Measurements from ENCODE around the gene KATNAL1.

The KATNAL1 gene

GRCh38 chr13:30307194-30307970 is at the start of gene KATNAL1:
KATNAL1 (minus strand) TSS chr13:30307551; CDS start chr13:30283777, 23,774 bp downstream.
- Histone ChIP-seq H3K4me1 (ENCODE audit: control insufficient read depth, insufficient read depth, low read length) (peaks cover 17% of the 10 kb centered on the region), H3K27ac (ENCODE audit: low read depth, low read length) (peak within 1 kb of the TSS; percentile 94), H3K27me3 (ENCODE audit: control insufficient read depth, insufficient read depth, low read length) (no peaks in the 10 kb centered on the region), H3K4me3 (ENCODE audit: low read length) (peak within 1 kb of the TSS; percentile 76), H3K36me3 (ENCODE audit: control insufficient read depth, insufficient read depth, low read length) (no peaks in the 10 kb centered on the region), H3K9ac (ENCODE audit: low read length) (peak within 1 kb of the TSS; percentile 78)

GRCh38 chr13:30355839-30356238 is 48.5 kb upstream of the KATNAL1 start:
- no peak overlapping the region for H3K9ac ChIP-seq (ENCODE audit: low read length)
- no peaks in the 10 kb centered on the region for H3K27me3 ChIP-seq (ENCODE audit: control insufficient read depth, insufficient read depth, low read length)
- no peak overlapping the region for H3K4me3 ChIP-seq (ENCODE audit: low read length)
- no peaks in the 10 kb centered on the region for H3K36me3 ChIP-seq (ENCODE audit: control insufficient read depth, insufficient read depth, low read length)
- H3K27ac ChIP-seq (ENCODE audit: low read depth, low read length): no peak overlapping the region
- no peaks in the 10 kb centered on the region for H3K4me1 ChIP-seq (ENCODE audit: control insufficient read depth, insufficient read depth, low read length)

- Histone ChIP-seq H3K4me1 (ENCODE audit: control insufficient read depth, insufficient read depth, low read length) (no peaks in the 10 kb centered on the region), H3K4me3 (ENCODE audit: low read length) (no peak overlapping the region), H3K36me3 (ENCODE audit: control insufficient read depth, insufficient read depth, low read length) (no peaks in the 10 kb centered on the region), H3K27me3 (ENCODE audit: control insufficient read depth, insufficient read depth, low read length) (no peaks in the 10 kb centered on the region), H3K9ac (ENCODE audit: low read length) (no peak overlapping the region), H3K27ac (ENCODE audit: low read depth, low read length) (no peak overlapping the region)
Observed at GRCh38 chr13:30355384-30355699, 48.0 kb upstream of the KATNAL1 start.

- Histone ChIP-seq H3K27ac (ENCODE audit: low read depth, low read length) (no peak overlapping the region), H3K4me3 (ENCODE audit: low read length) (no peak overlapping the region), H3K4me1 (ENCODE audit: control insufficient read depth, insufficient read depth, low read length) (no peaks in the 10 kb centered on the region), H3K36me3 (ENCODE audit: control insufficient read depth, insufficient read depth, low read length) (no peaks in the 10 kb centered on the region), H3K27me3 (ENCODE audit: control insufficient read depth, insufficient read depth, low read length) (no peaks in the 10 kb centered on the region), H3K9ac (ENCODE audit: low read length) (no peak overlapping the region)
Observed at GRCh38 chr13:30354493-30355383, 47.4 kb upstream of the KATNAL1 start.

GRCh38 chr13:30353471-30354215 is 46.3 kb upstream of the KATNAL1 start:
- Histone ChIP-seq H3K9ac (ENCODE audit: low read length) (no peak overlapping the region), H3K27ac (ENCODE audit: low read depth, low read length) (no peak overlapping the region), H3K36me3 (ENCODE audit: control insufficient read depth, insufficient read depth, low read length) (no peaks in the 10 kb centered on the region), H3K27me3 (ENCODE audit: control insufficient read depth, insufficient read depth, low read length) (no peaks in the 10 kb centered on the region), H3K4me1 (ENCODE audit: control insufficient read depth, insufficient read depth, low read length) (no peaks in the 10 kb centered on the region), H3K4me3 (ENCODE audit: low read length) (no peak overlapping the region)

GRCh38 chr13:30353060-30353459 is 45.7 kb upstream of the KATNAL1 start:
- Histone ChIP-seq H3K27me3 (ENCODE audit: control insufficient read depth, insufficient read depth, low read length) (no peaks in the 10 kb centered on the region), H3K36me3 (ENCODE audit: control insufficient read depth, insufficient read depth, low read length) (no peaks in the 10 kb centered on the region), H3K27ac (ENCODE audit: low read depth, low read length) (no peak overlapping the region), H3K4me3 (ENCODE audit: low read length) (no peak overlapping the region), H3K9ac (ENCODE audit: low read length) (no peak overlapping the region), H3K4me1 (ENCODE audit: control insufficient read depth, insufficient read depth, low read length) (no peaks in the 10 kb centered on the region)

- Histone ChIP-seq H3K27ac (ENCODE audit: low read depth, low read length) (no peak overlapping the region), H3K36me3 (ENCODE audit: control insufficient read depth, insufficient read depth, low read length) (no peaks in the 10 kb centered on the region), H3K27me3 (ENCODE audit: control insufficient read depth, insufficient read depth, low read length) (no peaks in the 10 kb centered on the region), H3K9ac (ENCODE audit: low read length) (no peak overlapping the region), H3K4me3 (ENCODE audit: low read length) (no peak overlapping the region), H3K4me1 (ENCODE audit: control insufficient read depth, insufficient read depth, low read length) (no peaks in the 10 kb centered on the region)
Observed at GRCh38 chr13:30352121-30352520, 44.8 kb upstream of the KATNAL1 start.

- Histone ChIP-seq H3K27ac (ENCODE audit: low read depth, low read length) (no peak overlapping the region), H3K9ac (ENCODE audit: low read length) (no peak overlapping the region), H3K4me3 (ENCODE audit: low read length) (no peak overlapping the region), H3K36me3 (ENCODE audit: control insufficient read depth, insufficient read depth, low read length) (no peaks in the 10 kb centered on the region), H3K27me3 (ENCODE audit: control insufficient read depth, insufficient read depth, low read length) (no peaks in the 10 kb centered on the region), H3K4me1 (ENCODE audit: control insufficient read depth, insufficient read depth, low read length) (peaks cover 14% of the 10 kb centered on the region)
Observed at GRCh38 chr13:30346789-30347167, 39.4 kb upstream of the KATNAL1 start.

- peaks cover 18% of the 10 kb centered on the region for H3K4me1 ChIP-seq (ENCODE audit: control insufficient read depth, insufficient read depth, low read length)
- peak overlapping the region; percentile 21 for H3K27ac ChIP-seq (ENCODE audit: low read depth, low read length)
- H3K4me3 ChIP-seq (ENCODE audit: low read length): no peak overlapping the region
- no peak overlapping the region for H3K9ac ChIP-seq (ENCODE audit: low read length)
- H3K27me3 ChIP-seq (ENCODE audit: control insufficient read depth, insufficient read depth, low read length): no peaks in the 10 kb centered on the region
- H3K36me3 ChIP-seq (ENCODE audit: control insufficient read depth, insufficient read depth, low read length): no peaks in the 10 kb centered on the region
Observed at GRCh38 chr13:30346153-30346788, 38.9 kb upstream of the KATNAL1 start.

GRCh38 chr13:30345426-30346100 is 38.2 kb upstream of the KATNAL1 start:
- no peak overlapping the region for H3K9ac ChIP-seq (ENCODE audit: low read length)
- H3K4me3 ChIP-seq (ENCODE audit: low read length): no peak overlapping the region
- no peaks in the 10 kb centered on the region for H3K36me3 ChIP-seq (ENCODE audit: control insufficient read depth, insufficient read depth, low read length)
- peaks cover 25% of the 10 kb centered on the region for H3K4me1 ChIP-seq (ENCODE audit: control insufficient read depth, insufficient read depth, low read length)
- H3K27me3 ChIP-seq (ENCODE audit: control insufficient read depth, insufficient read depth, low read length): no peaks in the 10 kb centered on the region
- no peak overlapping the region for H3K27ac ChIP-seq (ENCODE audit: low read depth, low read length)

- H3K36me3 ChIP-seq (ENCODE audit: control insufficient read depth, insufficient read depth, low read length): no peaks in the 10 kb centered on the region
- H3K9ac ChIP-seq (ENCODE audit: low read length): no peak overlapping the region
- peaks cover 45% of the 10 kb centered on the region for H3K4me1 ChIP-seq (ENCODE audit: control insufficient read depth, insufficient read depth, low read length)
Observed at GRCh38 chr13:30341815-30342570, 34.6 kb upstream of the KATNAL1 start.

More at GRCh38 chr13:30341815-30342570, 34.6 kb upstream of the KATNAL1 start:
- H3K4me3 ChIP-seq (ENCODE audit: low read length): no peak overlapping the region
- H3K27ac ChIP-seq (ENCODE audit: low read depth, low read length): peak overlapping the region; percentile 80
- H3K27me3 ChIP-seq (ENCODE audit: control insufficient read depth, insufficient read depth, low read length): no peaks in the 10 kb centered on the region

Measured in rectal smooth muscle tissue (tissue), 1 donor.